IPS DF 6.9 (cell line): ENCODE data around the gene ZKSCAN7.
A peak's percentile ranks its signal among the peaks of the same experiment; 100 is the strongest.
"Not testable (repeated sequence)": the region's sequence is repeated elsewhere in the genome, so short reads cannot be mapped to it uniquely, and the experiment has no call there.

Experiments used
- DNase-seq: peaks from one replicate; pipeline ENCODE4 v3.0.0-alpha.2; 2013; ENCODE audit warnings: low read depth, low spot score
- H3K27ac ChIP-seq: one replicate; pipeline ENCODE4 v1.5.1; 2013; ENCODE audit warnings: low read length, control low read depth
- H3K27me3 ChIP-seq: 2 replicates; pipeline ENCODE4 v1.6.1; 2013; ENCODE audit warnings: mild to moderate bottlenecking, low read length; ENCODE audit not compliant: control insufficient read depth, insufficient read depth
- H3K36me3 ChIP-seq: 2 replicates; pipeline ENCODE4 v1.6.1; 2013; ENCODE audit warnings: low read length; ENCODE audit not compliant: control insufficient read depth, insufficient read depth
- H3K4me1 ChIP-seq: 2 replicates; pipeline ENCODE4 v1.6.1; 2013; ENCODE audit warnings: low read length; ENCODE audit not compliant: control insufficient read depth, insufficient read depth
- H3K4me3 ChIP-seq: 2 replicates; pipeline ENCODE4 v1.5.1; 2013; ENCODE audit warnings: mild to moderate bottlenecking, low read length
- H3K9me3 ChIP-seq: 2 replicates; pipeline ENCODE4 v1.6.1; 2013; ENCODE audit warnings: low read length, inconsistent platforms; ENCODE audit not compliant: control insufficient read depth, insufficient read depth
- WGBS: extraction: QIAGEN DNeasy Blood & Tissue Kit; methylation state at CpG from one replicate; pipeline ENCODE4 v1.1.7; 2013; ENCODE audit warnings: mixed read lengths, missing lambda C conversion rate; ENCODE audit not compliant: insufficient read length, insufficient coverage; 5-methylcytosine and 5-hydroxymethylcytosine counted together

The ZKSCAN7 gene

DNA sequence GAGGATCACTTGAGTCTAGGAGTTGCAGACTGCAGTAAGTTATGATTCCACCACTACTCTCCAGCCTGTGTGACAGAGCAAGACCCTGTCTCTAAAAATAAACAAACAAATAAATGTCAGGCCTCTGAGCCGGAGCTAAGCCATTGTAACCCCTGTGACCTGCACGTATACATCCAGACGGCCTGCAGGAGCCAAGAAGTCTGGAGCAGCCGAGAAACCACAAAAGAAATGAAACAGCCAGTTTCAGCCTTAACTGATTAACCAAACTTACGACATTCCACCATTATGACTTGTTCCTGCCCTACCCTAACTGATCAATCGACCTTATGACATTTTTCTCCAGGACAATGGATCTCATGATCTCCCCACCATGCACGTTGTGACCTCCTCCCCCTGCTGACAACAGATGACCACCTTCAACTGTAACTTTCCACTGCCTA is 32.5 kb upstream of the ZKSCAN7 start:
- Histone ChIP-seq H3K27ac (no peak overlapping the region), H3K4me3 (no peak overlapping the region), H3K4me1 (no peaks in the 10 kb centered on the region), H3K9me3 (no peaks in the 10 kb centered on the region), H3K27me3 (no peaks in the 10 kb centered on the region), H3K36me3 (no peaks in the 10 kb centered on the region)
- WGBS, result no CpG with 5 or more reads among the region's 7 CpGs
- no peak for DNase-seq

DNA sequence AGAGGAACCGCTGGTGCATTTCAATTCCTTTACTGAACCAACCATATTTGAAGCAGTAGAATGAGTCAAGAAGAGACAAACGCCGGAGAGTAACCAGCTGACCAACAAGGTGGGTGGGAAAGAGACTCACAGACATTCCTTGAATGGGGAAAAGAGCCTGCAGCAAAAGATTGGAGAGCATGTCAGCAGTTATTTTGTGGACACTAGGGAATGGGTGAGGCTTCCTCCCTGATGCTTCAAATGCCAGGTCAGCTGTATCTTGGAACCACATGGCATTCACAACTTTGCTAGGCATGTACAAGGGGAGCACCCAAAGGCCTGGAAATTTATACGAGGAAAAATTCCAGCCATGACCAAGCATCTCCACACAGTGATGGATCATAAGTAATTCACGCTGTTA is 29.9 kb upstream of the ZKSCAN7 start:
- H3K36me3 ChIP-seq, result no peaks in the 10 kb centered on the region
- WGBS, result no CpG with 5 or more reads among the region's 5 CpGs

DNA sequence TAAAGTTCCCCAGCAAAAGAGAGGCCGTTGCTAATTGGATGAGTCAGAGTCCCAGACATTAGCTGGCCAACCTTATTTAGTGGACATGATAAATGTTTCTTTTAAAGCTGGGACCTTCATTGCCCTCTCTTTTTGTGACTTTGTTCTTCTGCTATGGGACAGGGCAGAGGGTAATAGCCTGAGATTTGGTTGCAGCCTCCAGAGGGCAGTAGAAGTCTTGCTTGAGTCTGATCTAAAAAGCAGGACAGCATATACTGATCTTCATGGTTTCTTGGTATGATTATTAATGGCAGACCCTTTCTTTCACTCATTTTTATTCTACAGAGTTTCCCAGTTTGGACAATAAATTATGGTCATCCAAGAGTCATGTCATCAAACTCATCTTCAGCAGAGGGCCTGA is 25.1 kb upstream of the ZKSCAN7 start:
- Histone ChIP-seq H3K36me3 (no peaks in the 10 kb centered on the region), H3K4me1 (no peaks in the 10 kb centered on the region), H3K9me3 (no peaks in the 10 kb centered on the region), H3K27ac (no peak overlapping the region), H3K4me3 (no peak overlapping the region), H3K27me3 (no peaks in the 10 kb centered on the region)
- no CpG with 5 or more reads among the region's 1 CpG for WGBS
- DNase-seq, result no peak

More for the DNA sequence above, 29.9 kb upstream of the ZKSCAN7 start:
- Histone ChIP-seq H3K27me3 (no peaks in the 10 kb centered on the region), H3K4me1 (no peaks in the 10 kb centered on the region), H3K27ac (no peak overlapping the region), H3K4me3 (no peak overlapping the region), H3K9me3 (no peaks in the 10 kb centered on the region)
- DNase-seq, result no peak

DNA sequence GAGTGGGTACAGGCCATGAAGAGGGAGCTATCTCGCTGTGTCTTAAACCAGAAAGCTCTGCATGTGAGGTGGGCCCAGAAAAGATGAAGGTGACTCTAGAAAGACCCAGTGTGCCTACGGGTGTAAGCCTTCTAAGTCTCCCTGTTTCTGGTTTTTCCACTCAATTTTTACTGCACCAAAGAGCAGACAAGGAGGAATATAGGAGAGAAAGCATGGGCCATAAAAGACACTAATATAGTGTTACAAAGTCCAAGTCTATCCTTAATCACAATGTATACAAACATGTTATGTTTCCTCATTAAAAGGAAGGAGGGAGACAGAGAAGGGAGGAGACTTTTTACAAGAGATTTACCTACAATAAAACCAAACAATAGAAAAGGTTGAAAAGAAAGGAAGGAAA is 24.1 kb upstream of the ZKSCAN7 start:
- H3K4me3 ChIP-seq, result no peak overlapping the region
- H3K4me1 ChIP-seq, result no peaks in the 10 kb centered on the region
- no CpG with 5 or more reads among the region's 2 CpGs for WGBS
- no peak for DNase-seq
- H3K36me3 ChIP-seq, result no peaks in the 10 kb centered on the region
- no peak overlapping the region for H3K27ac ChIP-seq
- no peaks in the 10 kb centered on the region for H3K9me3 ChIP-seq
- no peaks in the 10 kb centered on the region for H3K27me3 ChIP-seq

DNA sequence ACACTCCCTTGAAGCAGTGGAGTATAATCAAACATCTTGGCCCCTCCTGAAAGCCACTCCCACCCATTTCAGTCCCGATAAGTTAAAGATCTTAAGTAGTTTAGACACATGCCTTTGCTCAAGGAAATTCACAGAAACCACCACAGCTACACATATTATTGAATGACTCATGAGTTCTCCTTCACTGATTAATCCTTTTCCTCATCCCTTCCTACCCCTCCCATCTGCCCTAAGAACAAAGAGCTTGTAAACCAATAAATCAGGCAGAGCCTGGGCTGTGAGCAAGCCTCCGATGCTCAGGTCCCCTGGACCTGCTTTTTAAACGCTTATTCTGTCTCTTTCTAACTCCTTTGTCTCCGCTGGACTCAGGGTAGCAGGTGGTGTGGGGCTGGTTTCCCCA is 20.3 kb upstream of the ZKSCAN7 start:
- H3K9me3 ChIP-seq, DNase-seq, H3K4me1 ChIP-seq, H3K36me3 ChIP-seq, H3K27ac ChIP-seq, H3K4me3 ChIP-seq, H3K27me3 ChIP-seq: not testable (repeated sequence)
- no CpG with 5 or more reads among the region's 4 CpGs for WGBS

DNA sequence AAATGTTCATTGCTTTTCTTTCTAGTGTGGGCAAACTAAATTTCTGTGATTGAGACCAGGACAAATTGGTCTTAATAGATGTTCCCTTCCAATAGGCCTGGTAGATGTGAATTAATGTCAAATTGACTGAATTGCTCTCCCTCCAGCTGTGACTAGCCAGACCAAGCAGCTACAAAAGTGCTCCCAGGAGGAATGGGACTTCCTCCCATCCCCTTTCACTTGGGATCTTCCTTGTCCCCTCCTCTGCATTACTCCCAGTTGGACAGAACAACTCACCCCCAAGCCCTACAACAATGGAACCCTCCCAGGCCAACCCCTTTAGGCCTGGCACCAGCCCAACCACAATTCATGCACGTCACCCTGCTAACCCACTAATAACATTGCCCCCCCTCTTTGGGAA is 19.6 kb upstream of the ZKSCAN7 start:
- no peak for DNase-seq
- no peaks in the 10 kb centered on the region for H3K36me3 ChIP-seq
- H3K27ac ChIP-seq, result no peak overlapping the region
- H3K4me1 ChIP-seq, result no peaks in the 10 kb centered on the region
- no CpG with 5 or more reads among the region's 1 CpG for WGBS
- no peaks in the 10 kb centered on the region for H3K9me3 ChIP-seq
- H3K4me3 ChIP-seq, result no peak overlapping the region
- no peaks in the 10 kb centered on the region for H3K27me3 ChIP-seq

DNA sequence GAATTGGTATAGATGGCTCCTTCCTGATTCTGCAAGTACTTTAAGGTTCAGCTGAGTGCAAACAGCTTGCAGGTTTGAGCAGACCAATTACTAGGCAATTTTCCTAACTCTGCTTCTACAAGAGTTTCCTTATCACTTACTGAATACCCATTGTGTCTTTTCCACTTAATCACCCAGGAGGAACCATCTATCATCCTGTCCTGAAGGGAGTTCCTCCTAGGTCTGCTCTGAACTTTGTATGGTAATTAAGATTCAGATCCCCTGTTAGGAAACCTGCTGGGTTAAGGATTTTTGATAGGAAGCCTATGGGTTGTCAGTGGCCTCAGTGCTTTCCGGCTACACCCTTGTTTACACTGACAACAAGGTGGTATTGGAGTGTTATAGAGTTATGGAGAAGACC is 10.2 kb upstream of the ZKSCAN7 start:
- H3K36me3 ChIP-seq, H3K4me3 ChIP-seq, H3K9me3 ChIP-seq, DNase-seq, H3K4me1 ChIP-seq, H3K27ac ChIP-seq, H3K27me3 ChIP-seq: not testable (repeated sequence)
- WGBS, result no CpG with 5 or more reads among the region's 1 CpG

DNA sequence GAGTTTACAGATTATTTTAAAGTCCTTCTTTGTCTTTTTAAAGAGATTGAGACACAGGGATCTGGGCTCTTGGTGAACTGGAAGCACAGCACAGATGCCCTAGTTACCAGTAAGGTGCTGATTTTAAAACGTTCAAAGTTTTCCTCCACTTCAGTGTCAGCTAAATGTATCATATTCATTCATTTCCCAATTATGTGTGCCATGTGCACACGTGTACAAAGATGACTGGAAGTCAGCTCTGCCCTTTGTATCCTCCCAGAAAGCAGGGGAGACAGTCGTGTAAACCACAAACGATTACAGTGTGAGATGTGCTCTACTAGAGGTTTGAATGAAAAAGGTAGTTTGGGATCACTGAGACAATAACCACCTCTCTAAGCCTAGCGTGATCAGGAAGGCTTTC is 730 bp downstream of the ZKSCAN7 start:
- Histone ChIP-seq H3K36me3 (peaks cover 7% of the 10 kb centered on the region), H3K4me3 (peak overlapping the region; percentile 99), H3K4me1 (peaks cover 4% of the 10 kb centered on the region; the same call in 1 of the 2 replicates), H3K27me3 (peaks cover 2% of the 10 kb centered on the region; the same call in 1 of the 2 replicates), H3K27ac (no peak overlapping the region), H3K9me3 (no peaks in the 10 kb centered on the region; the same call in 1 of the 2 replicates)
- no peak for DNase-seq
- no CpG with 5 or more reads among the region's 5 CpGs for WGBS

DNA sequence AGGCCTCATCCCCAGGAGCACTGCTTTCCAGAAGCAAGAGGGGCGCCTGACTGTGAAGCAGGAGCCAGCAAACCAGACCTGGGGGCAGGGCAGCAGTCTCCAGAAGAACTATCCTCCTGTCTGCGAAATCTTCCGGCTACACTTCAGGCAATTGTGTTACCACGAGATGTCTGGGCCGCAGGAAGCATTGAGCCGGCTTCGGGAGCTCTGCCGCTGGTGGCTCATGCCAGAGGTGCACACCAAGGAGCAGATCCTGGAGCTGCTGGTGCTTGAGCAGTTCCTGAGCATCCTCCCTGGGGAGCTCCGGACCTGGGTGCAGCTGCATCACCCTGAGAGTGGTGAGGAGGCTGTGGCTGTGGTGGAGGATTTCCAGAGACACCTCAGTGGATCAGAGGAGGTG is 2.1 kb downstream of the ZKSCAN7 start:
- WGBS, result no CpG with 5 or more reads among the region's 9 CpGs
- Histone ChIP-seq H3K27ac (no peak overlapping the region), H3K36me3 (peaks cover 12% of the 10 kb centered on the region), H3K4me3 (no peak overlapping the region; the same call in 1 of the 2 replicates), H3K27me3 (peaks cover under 1% of the 10 kb centered on the region; the same call in 1 of the 2 replicates), H3K9me3 (peaks cover 4% of the 10 kb centered on the region), H3K4me1 (peaks cover 4% of the 10 kb centered on the region; the same call in 1 of the 2 replicates)
- no peak for DNase-seq

DNA sequence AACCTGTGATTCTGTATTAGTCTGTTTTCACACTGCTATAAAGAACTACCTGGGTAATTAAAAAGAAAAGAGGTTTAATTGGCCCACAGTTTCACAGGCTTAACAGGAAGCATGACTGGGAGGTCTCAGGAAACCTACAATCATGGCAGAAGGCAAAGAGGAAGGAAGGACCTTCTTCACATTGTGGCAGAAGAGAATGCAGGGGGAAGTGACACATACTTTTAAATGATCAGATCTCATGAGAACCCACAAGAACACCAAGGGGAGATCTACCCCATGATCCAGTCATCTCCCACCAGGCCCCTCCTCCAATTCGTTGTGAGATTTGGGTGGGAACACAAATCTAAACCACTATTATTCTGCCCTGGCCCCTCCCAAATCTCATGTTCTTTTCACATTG is 6.1 kb downstream of the ZKSCAN7 start:
- Histone ChIP-seq H3K27me3 (no peaks in the 10 kb centered on the region), H3K4me1 (no peaks in the 10 kb centered on the region), H3K9me3 (peaks cover 4% of the 10 kb centered on the region), H3K36me3 (peaks cover 18% of the 10 kb centered on the region), H3K27ac (no peak overlapping the region), H3K4me3 (no peak overlapping the region)
- no CpG with 5 or more reads among the region's 1 CpG for WGBS
- DNase-seq, result no peak

DNA sequence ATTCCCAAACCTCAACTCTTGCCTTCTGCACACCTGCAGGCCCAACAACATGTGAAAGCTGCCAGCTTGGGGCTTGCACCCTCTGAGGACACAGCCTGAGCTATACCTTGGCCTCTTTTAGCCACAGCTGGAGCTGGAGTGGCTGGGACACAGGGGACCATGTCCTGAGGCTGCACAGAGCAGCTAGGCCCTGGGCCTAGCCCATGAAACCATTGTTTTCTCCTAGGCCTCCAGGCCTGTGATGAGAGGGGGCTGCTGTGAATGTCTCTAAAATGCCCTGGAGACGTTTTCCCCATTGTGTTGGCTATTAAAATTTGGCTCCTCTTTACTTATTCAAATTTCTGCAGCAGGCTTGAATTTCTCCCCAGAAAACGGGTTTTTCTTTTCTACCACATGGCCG is 7.2 kb downstream of the ZKSCAN7 start:
- H3K4me1 ChIP-seq, result no peaks in the 10 kb centered on the region
- no peak overlapping the region for H3K27ac ChIP-seq
- H3K4me3 ChIP-seq, result no peak overlapping the region
- WGBS, result no CpG with 5 or more reads among the region's 3 CpGs
- peaks cover 4% of the 10 kb centered on the region for H3K9me3 ChIP-seq
- peaks cover 17% of the 10 kb centered on the region for H3K36me3 ChIP-seq
- DNase-seq, result no peak
- H3K27me3 ChIP-seq, result no peaks in the 10 kb centered on the region
